ENCODE measurements around the gene SPAST. TPM values are rescaled to one million over a fixed set of nuclear protein-coding genes. Genes with fewer than 3 reads are reported as not detected.

The SPAST gene
- total and polyA plus RNA-seq, 9 of the 15 experiments (the other 6 are each of a cell fraction or from before 2014, with no cell fraction given), result 7.4 to 37.0 (median 19.0) TPM

- TF ChIP-seq E2F6 (IDR thresholded peaks at IDR 0.05; ENCODE audit: borderline replicate concordance in 1 of 2, extremely low read depth in 1 of 2, insufficient read depth in 1 of 2, insufficient read length in 1 of 2, low read depth in 1 of 2, low read length in 1 of 2, poor library complexity in 1 of 2, severe bottlenecking in 1 of 2), result peak in 1 of 2 experiments; percentile 33
- no peak for TF ChIP-seq STAG1 (CRISPR knock-in tag; IDR thresholded peaks at IDR 0.05; ENCODE audit: borderline replicate concordance)
- no peak for TF ChIP-seq ZBTB9 (CRISPR knock-in tag; IDR thresholded peaks at IDR 0.05)
- no peak for TF ChIP-seq RFX5 (IDR thresholded peaks at IDR 0.05; ENCODE audit: low read depth, low read length)
- no peak for TF ChIP-seq TRIM25 (IDR thresholded peaks at IDR 0.05; ENCODE audit: borderline replicate concordance)
- no peak for TF ChIP-seq JUN (IDR thresholded peaks at IDR 0.05; ENCODE audit: borderline replicate concordance, low read depth, low read length)
- TF ChIP-seq JUN (CRISPR knock-in tag; IDR thresholded peaks at IDR 0.05; ENCODE audit: borderline replicate concordance), result no peak
- TF ChIP-seq ZBTB49 (CRISPR knock-in tag; IDR thresholded peaks at IDR 0.05; ENCODE audit: borderline replicate concordance), result no peak
- no peak for TF ChIP-seq GMEB1 (CRISPR knock-in tag; IDR thresholded peaks at IDR 0.05)
- no peak for TF ChIP-seq TEAD2 (tag; IDR thresholded peaks at IDR 0.05)
- TF ChIP-seq MITF (IDR thresholded peaks at IDR 0.05), result no peak
- TF ChIP-seq TCF15 (CRISPR knock-in tag; IDR thresholded peaks at IDR 0.05), result no peak
- no peak for TF ChIP-seq SMAD2 (IDR thresholded peaks at IDR 0.05; ENCODE audit: low read depth, low read length)
- TF ChIP-seq MCM7 (IDR thresholded peaks at IDR 0.05), result no peak
- TF ChIP-seq FOSL1 (tag; conservative IDR thresholded peaks at IDR 0.05), result no peak
- no peak for TF ChIP-seq ARID2 (IDR thresholded peaks at IDR 0.05)
Measured at GRCh38 chr2:32064021-32064601, 755 bp downstream of the SPAST start (continued).

All from K562 (cell line).